K562 (cell line): ENCODE data around the gene ICAM1. TPM values are rescaled to one million over a fixed set of nuclear protein-coding genes. Genes with fewer than 3 reads are reported as not detected.
A peak's percentile ranks its signal among the peaks of the same experiment; 100 is the strongest.

ENCODE experiments used
- ADNP ChIP-seq: fragments of 200-800 bp; sonication (Bioruptor generic); IDR thresholded peaks from 2 replicates; pipeline ENCODE4 v1.6.1; 2016; ENCODE audit warnings: missing genetic modification characterization, missing compliant biosample characterization
- CHD4 ChIP-seq: fragments of 200-600 bp; sonication (generic); IDR thresholded peaks from 3 replicates; pipeline ENCODE4 v1.6.1; 2012; ENCODE audit warnings: low read depth, mild to moderate bottlenecking, mixed read lengths, low read length, inconsistent platforms; ENCODE audit not compliant: insufficient read depth, insufficient replicate concordance, poor library complexity, severe bottlenecking
- CHD7 ChIP-seq: fragments of 200-600 bp; sonication (generic); IDR thresholded peaks from one replicate; pipeline ENCODE4 v1.6.1; 2012; ENCODE audit warnings: mild to moderate bottlenecking, low read depth, low read length, inconsistent platforms
- CREB3 ChIP-seq: fragments of 450-650 bp; conservative IDR thresholded peaks from 2 replicates; pipeline ENCODE4 v1.6.1; 2016; ENCODE audit warnings: missing genetic modification characterization, low read depth, mild to moderate bottlenecking, missing compliant biosample characterization, moderate library complexity
- CREB5 ChIP-seq: fragments of 250-450 bp; sonication (Bioruptor Pico); IDR thresholded peaks from 2 replicates; pipeline ENCODE4 v1.5.0; 2020; ENCODE audit warnings: mild to moderate bottlenecking
- DPF2 ChIP-seq: fragments of 450-650 bp; IDR thresholded peaks from 2 replicates; pipeline ENCODE4 v1.6.1; 2016
- FOXA1 ChIP-seq: fragments of 450-650 bp; IDR thresholded peaks from 2 replicates; pipeline ENCODE4 v1.6.1; 2016; ENCODE audit warnings: mild to moderate bottlenecking, borderline replicate concordance
- HDAC2 ChIP-seq: fragments of 450-650 bp; IDR thresholded peaks from 2 replicates; pipeline ENCODE4 v1.6.1; 2016; ENCODE audit warnings: mild to moderate bottlenecking
- HLTF ChIP-seq: fragments of 450-650 bp; IDR thresholded peaks from 2 replicates; pipeline ENCODE4 v1.6.1; 2016
- MEF2A ChIP-seq: IDR thresholded peaks from 2 replicates; pipeline ENCODE4 v1.6.1; 2011; ENCODE audit warnings: low read depth, mild to moderate bottlenecking, low read length, moderate library complexity; ENCODE audit not compliant: control insufficient read depth
- SREBF1 ChIP-seq: fragments of 150-350 bp; IDR thresholded peaks from 2 replicates; pipeline ENCODE4 v1.6.1; 2014; ENCODE audit warnings: antibody characterized with exemption, low read depth, low read length, borderline replicate concordance
- THRAP3 ChIP-seq: fragments of 450-650 bp; IDR thresholded peaks from 2 replicates; pipeline ENCODE4 v1.6.1; 2016; ENCODE audit warnings: mild to moderate bottlenecking, inconsistent platforms, borderline replicate concordance
- ZEB2 ChIP-seq: fragments of 450-650 bp; IDR thresholded peaks from 2 replicates; pipeline ENCODE4 v1.6.1; 2016
- ZNF212 ChIP-seq: fragments of 450-650 bp; formaldehyde crosslinking; IDR thresholded peaks from 2 replicates; pipeline ENCODE4 v1.4.0; 2020; ENCODE audit warnings: mild to moderate bottlenecking
- ZNF354B ChIP-seq: fragments of 250-450 bp; sonication (Bioruptor Pico); IDR thresholded peaks from 2 replicates; pipeline ENCODE4 v1.4.0; 2020
- polyA plus RNA-seq, 8 experiments: library from polyadenylated mRNA; depleted of rRNA in 4 of 8; stranded (reverse) in 5 of 8; unstranded in 3 of 8; fragments of >200 nt; fragmentation: Nextera tagmentation in 2 of 8; fragmentation: Illumina TruSeq in 1 of 8; extraction: Ambion mirVana in 2 of 8; extraction: Trizol in 1 of 8; gene quantifications; 2 replicates each; pipeline versions ENCODE4 v1.2.1 to v1.2.3, GENCODE V29; 2011 to 2014; ENCODE audit warnings: inconsistent platforms in 1 of 8, missing spikeins in 1 of 8
- total RNA-seq, 7 experiments: library from RNA; depleted of rRNA in 6 of 7; stranded (reverse); fragments of >200 nt in 6 of 7; fragmentation: Illumina TruSeq in 2 of 7; extraction: Trizol in 2 of 7; gene quantifications; 2 replicates each; pipeline versions ENCODE4 v1.2.1 to v1.2.3, GENCODE V29; 2011 to 2021; ENCODE audit warnings: low replicate concordance in 1 of 7

Gene ICAM1
- total and polyA plus RNA-seq, 9 of the 15 experiments (the other 6 are each of a cell fraction or from before 2014, with no cell fraction given): 2.3 to 24.4 (median 13.4) TPM

GRCh38 chr19:10269333-10270179, 1.4 kb upstream of the ICAM1 start (continued):
- no peak for TF ChIP-seq CHD7
- no peak for TF ChIP-seq CREB5
- TF ChIP-seq ZNF212 (CRISPR knock-in tag): no peak
- no peak for TF ChIP-seq CREB3
- TF ChIP-seq HLTF: no peak
- TF ChIP-seq MEF2A: no peak
- TF ChIP-seq FOXA1: no peak
- TF ChIP-seq DPF2: no peak
- TF ChIP-seq CHD4: peak; percentile 82
- peak; percentile 77; the same call in 1 of the 2 replicates for TF ChIP-seq ADNP (tag)
- no peak for TF ChIP-seq THRAP3
- no peak for TF ChIP-seq SREBF1
- TF ChIP-seq ZEB2: no peak
- TF ChIP-seq HDAC2: no peak
- TF ChIP-seq ZNF354B (CRISPR knock-in tag): no peak
